Lower leg skin (tissue), 3 donors: ENCODE results near the gene KCNJ3.

Experiments used
- CTCF ChIP-seq, 3 donors: fragments of 450-650 bp; IDR thresholded peaks; one replicate each; pipeline ENCODE4 v1.5.1; 2016; ENCODE audit warnings: antibody characterized with exemption in 3 of 3, mild to moderate bottlenecking in 3 of 3, moderate library complexity in 2 of 3
- POLR2A ChIP-seq, 2 donors: fragments of 450-650 bp; IDR thresholded peaks; one replicate each; pipeline ENCODE4 v1.6.1; 2016 to 2017; ENCODE audit warnings: antibody characterized with exemption in 2 of 2, mild to moderate bottlenecking in 1 of 2, moderate library complexity in 1 of 2

- TF ChIP-seq POLR2A (IDR thresholded peaks at IDR 0.05) (no peak), CTCF (IDR thresholded peaks at IDR 0.05) (no peak)
These were observed 21.1 kb upstream of the KCNJ3 start for GRCh38 chr2:154677401-154677800.
